ENCODE results near the gene CCDC152. TPM values are rescaled to one million over a fixed set of nuclear protein-coding genes. Genes with fewer than 3 reads are reported as not detected.

The CCDC152 gene
- polyA plus RNA-seq, 1 donor: 16.1 TPM

- no peak for DNase-seq
Measured at GRCh38 chr5:42779083-42779482, 22.5 kb downstream of the CCDC152 start.

DNA sequence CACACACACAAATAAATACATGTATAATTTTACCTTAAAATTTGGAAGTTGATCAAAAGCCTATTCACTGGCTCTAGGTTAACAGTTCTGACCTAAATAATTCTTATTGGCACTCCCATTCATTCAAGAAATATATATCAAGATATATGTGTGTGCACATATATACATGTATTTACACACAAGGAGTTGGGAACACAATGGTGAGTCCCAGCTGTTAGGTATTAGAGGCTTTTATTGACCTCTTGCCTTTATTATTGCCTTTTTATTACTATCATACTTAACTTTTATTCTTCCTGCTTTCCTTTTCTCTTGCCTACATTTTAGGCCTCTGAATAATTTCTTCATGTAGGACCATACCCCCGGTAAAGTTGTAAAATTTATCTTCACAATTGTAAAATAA lies 25.0 kb downstream of the CCDC152 start:
- no peak for DNase-seq

- no peak for DNase-seq
Measured at GRCh38 chr5:42784132-42784531, 27.5 kb downstream of the CCDC152 start.

- DNase-seq: no peak
Measured at GRCh38 chr5:42785756-42786155, 29.1 kb downstream of the CCDC152 start.

DNA sequence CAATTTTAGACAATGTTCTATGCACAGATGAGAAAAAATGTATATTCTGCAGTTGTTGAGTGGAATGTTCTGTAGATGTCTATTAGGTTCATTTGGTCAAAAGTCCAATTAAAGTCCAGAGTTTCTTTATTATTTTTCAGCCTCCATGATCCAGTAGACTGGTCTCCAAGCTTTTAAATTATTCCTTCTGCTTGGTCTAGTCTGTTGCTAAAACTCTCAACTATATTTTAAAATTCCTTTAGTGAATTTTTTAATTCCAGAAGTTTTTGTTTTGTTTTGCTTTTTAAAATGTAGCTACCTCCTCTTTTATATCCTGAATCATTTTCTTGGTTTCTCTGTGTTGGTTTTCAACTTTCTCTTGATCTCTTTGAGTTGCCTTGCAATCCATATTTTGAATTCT lies 30.5 kb downstream of the CCDC152 start:
- no peak for DNase-seq

DNA sequence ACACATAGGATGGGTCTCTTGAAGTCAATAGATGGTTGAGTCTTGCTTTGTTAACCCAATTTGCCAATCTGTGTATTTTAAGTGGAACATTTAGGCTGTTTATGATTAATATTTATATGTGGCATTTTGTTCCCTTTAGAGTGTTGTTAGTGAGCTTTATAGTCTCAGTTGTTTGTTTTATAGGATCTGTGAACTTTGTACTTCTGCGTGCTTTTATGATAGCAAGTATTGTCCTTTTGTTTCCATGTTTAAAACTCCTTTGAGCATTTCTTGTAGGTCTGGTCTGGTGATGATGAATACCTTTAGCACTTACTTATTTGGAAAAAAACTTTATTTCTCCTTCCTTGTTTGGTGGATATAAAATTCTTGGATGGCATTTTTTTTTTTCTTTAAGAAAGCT lies 31.2 kb downstream of the CCDC152 start:
- no peak for DNase-seq

GRCh38 chr5:42791151-42791550 lies 34.5 kb downstream of the CCDC152 start:
- no peak for DNase-seq

DNA sequence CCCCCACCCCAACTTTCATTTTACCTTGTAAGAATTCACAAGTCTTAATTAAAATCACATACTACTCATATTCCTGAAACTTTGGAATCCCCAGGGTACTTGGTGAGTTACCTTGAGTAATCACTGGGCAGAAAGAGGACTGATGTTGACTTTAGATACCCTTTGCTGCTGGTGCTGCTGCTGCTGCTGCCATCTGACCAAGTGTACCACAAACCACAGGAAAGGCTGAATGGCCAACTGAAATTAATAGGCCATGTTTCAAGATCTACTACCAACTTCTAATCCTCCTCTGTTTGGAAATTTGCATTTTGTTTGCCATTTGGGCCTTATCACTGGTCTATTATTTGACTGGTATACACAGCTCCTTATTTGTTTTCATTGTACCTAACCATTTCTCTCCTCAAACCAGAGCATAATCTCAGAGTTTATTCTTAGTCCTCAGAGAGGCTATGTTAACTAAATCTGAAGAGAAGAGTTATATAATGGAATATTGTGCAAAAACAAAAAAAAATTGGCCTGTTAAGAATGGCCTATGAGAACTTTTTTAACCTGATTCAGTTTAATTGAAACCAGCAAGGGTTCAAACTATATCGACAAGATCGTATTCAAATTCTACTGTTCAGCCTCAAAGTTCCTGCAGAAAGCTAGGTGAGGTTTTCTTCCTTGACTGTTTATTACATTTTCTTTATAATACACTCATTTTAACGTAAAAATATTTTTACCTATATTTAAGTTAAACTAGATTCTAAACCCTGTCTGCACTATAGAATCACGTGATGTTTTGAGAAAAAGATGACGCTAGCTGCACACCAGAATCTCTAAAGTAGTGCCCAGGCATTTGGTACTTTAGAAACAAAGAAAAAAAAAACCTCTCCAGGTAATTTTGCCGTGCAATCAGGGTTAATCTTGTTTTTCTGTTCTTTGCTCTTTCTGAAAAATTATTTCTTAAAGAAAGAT lies 41.9 kb downstream of the CCDC152 start:
- DNase-seq: no peak

DNA sequence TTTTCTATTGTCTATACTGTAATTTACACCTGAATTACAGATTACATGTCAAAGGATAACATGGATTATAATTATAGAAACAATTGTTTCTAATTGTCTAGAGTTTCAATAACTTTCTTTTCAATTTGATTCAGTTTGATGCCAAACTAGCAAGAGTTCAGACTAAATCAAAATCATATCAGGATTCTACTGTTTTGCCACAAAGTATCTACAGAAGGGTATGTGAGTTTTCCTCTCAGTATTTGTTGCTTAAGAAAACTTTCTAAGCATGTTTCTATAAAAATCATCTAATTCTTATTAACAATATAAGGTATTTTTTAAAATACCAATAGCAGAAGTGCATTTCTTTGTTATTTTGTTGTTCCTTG lies 42.6 kb downstream of the CCDC152 start:
- DNase-seq: no peak

DNA sequence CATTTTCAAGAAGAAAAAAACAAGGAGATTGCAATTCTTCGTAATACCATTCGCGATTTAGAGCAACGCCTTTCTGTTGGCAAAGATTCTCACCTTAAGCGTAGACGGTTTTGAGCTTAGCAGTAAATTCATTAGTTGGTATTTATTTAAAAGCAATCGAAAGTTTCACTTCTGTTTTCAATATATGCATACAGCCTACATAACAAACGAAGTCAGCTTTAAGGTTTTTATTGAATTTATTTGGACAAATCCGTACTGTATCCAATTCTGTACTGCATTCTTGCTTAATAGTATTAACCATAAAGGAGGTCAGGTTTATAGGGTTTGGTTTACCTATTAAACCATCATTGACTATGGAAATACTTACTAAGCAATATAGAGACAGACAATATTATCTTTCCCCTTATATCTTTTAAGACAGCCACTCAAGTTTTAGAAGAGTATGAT lies 43.1 kb downstream of the CCDC152 start:
- DNase-seq: no peak

DNA sequence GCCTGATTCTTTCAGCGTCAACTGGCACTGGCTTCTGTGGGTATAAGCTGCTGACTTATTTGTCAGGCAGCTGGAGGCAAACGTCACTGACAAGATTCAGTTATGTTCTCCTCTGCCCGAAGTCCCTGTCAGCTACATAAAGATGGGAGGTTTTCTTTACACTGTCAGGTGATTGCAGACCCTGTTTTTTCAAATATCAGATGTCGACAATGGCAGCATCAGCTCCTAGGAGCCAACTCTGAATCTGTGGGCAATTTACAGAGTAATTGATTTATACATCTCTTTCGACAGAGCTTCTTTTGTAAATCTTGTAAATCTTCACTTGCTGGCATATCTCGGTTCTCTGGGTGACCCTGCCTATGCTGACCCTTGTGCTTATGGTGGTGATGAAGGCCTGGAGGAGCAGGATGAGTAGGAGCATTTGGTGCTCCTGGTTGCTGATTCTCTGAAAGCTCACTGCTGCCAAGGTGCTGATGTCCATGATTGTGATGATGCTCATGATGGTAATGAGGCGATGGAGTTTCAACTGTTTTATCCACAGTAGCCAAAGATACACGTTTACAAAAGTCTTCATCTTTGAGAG lies 44.2 kb downstream of the CCDC152 start:
- DNase-seq: no peak

- no peak for DNase-seq
Measured at GRCh38 chr5:42801516-42802166, 45.0 kb downstream of the CCDC152 start.

DNA sequence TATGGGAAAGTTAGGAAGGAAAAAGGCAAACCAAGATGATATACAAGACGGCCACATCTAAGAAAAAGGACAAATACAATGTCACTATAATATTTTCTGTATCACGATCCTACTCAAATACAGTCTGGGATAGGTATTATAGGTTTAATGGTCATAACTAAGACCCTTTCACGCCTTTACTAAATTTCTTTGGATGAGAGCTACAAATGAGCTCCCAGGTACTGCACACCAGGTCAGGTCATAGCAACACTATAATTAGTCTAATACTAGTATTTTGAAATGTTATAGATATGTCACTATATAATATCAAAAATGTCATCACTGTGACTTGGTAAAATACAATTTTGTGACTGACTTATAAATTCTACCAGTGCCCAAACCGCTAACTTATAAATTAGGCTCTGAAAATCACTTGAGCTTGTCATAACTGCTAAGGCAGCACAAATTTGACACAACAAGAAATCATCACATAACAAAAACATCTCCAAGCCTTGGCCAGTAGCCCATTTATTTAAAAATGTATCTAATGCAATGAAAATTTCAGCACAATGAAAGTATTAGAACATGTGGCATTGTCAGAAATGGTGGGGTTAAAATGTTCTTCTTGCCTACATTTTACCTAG lies 48.2 kb downstream of the CCDC152 start:
- no peak for DNase-seq

DNA sequence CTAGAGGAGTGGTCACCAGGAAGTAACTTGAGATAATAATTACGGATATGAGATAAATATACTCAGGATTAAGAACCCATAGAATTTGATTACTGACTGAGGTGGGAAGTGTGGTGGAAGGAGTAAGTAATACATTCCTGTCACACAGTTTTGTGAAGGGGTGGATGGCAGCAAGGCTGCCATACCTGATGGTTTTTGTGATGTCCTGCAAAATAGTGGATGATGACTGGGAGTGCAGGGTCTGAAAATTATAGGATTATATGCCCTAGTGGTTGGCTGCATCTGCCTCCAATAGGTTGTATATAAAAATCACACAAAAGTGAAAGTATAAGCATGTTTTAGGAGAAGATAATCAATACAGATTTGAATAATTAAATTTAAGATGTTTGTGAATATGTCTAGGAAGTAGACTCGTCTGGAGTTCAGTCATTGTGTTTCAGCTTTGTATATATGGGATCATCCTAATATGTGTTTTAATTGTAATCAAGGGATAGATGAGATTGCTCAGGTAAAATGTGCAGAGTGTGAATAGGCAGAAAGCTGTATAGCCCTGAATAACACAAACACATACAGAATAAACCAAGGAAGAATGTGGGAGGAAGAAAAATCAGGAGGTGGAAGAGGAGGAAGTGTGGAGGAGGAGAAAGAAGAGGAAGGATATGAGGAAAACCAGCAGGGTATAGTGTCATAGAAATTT lies 49.5 kb downstream of the CCDC152 start:
- DNase-seq: no peak

DNA sequence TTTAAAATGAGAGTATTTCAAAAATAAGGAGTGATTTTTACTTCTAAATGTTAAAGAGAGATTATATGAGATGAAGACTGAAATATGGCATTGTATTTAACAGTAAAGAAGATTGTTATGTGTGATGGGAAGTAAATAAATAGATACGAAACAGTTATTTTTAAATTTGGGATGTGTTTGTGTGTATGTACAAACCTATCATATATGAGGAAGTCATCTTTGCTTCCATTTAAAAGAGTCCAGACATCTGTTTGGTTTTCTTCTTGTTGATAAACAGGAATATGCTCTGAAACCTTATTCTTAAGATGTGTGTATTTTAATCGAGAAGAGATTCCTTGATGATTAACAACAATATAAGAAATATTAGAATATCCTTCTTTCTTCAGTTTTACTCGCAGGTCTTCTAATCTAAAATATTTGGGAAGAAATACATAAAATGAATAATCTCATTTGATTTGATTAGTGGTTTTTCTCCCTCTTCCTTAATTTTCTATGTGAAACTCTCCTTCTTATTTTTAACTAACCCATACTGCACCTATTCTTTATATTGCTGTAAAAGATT lies 50.2 kb downstream of the CCDC152 start:
- no peak for DNase-seq

DNA sequence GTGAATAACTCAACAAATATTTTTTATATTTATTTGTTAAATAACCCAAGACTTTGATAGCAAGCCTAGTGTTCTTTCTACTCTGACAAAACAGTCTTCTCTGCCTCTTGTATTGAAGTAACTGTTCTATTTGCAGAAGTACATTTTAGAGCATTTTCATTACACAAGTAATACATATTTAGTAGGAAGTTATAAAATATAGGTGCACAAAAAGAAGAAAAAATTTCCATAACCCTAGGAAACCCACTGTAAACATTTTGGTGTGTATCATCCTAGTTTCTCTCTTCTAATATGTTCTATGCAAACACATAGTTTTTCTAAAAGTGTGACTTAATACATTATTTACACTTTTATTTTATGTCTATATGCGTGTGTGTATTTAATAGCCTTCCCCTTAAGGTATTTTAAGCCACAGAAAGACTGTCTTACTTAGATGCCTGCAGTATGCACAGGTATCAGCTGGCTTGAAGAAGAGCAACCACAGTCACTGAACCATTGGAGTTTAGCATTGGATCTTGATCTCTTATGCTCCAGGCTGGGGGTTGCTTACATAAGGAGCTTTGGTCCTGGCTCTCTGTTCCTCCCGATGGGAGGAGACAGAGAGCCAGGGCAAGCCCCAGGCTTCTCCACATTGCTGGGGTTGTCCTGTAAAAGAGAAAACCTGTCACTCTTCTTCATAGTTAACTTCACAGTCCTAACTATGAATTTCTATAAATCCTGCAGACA lies 51.3 kb downstream of the CCDC152 start:
- DNase-seq: no peak

GRCh38 chr5:42808888-42809611 lies 52.4 kb downstream of the CCDC152 start:
- DNase-seq: no peak

DNA sequence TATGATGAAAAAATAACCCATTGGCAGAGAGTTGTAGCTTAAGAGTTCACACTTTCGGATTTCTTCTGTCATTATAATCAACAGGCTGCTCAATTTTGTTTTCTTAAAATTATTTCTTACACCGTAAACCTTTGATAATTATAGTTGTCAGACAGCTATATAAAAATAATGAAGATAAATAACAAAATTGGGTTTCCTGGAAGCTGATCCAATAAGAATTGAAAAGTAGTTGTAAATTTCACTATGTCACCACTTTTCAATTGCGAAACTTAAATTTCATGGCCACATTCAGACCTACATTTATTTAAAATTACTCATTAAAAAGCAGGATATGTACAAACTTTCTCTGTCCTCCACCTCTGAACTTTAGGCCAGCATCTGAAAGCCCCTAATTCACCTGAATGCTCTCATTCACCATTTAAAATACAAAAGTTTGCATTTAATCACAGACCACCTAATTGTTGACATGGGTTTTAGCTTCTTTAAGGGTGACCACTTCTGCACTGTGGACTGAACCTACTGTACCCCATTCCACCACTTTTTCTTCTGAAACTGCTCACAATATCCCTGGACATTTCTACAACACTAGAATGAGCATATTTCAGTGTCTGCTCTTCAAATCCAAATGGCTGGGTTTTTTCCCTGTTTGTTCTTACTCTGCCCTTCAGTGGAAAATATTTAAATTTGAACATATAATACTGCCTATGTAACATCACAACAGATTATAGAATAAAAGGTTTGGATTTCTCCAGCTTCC lies 54.4 kb downstream of the CCDC152 start:
- no peak for DNase-seq
